ENCODE measurements around the gene USF3.

Gene USF3

DNA sequence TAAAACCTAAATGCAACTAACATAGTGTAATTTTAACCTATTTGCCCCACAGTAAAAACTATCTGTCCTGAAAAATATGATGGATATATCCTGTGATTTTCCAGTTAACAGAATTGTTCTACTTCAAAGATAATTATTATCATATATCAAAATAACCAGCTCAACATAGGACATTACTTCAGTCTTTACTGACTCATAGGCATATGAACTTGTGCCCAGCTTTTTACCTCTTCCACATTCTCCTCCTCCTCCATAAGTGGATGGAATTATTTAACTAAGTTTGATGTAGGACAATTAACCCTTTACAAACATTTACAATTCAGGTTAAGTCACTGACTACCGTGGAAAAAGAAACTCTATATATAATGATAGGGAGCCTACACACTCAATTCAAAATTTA lies 22.9 kb upstream of the USF3 start:
- TF ChIP-seq, protein P1, sequence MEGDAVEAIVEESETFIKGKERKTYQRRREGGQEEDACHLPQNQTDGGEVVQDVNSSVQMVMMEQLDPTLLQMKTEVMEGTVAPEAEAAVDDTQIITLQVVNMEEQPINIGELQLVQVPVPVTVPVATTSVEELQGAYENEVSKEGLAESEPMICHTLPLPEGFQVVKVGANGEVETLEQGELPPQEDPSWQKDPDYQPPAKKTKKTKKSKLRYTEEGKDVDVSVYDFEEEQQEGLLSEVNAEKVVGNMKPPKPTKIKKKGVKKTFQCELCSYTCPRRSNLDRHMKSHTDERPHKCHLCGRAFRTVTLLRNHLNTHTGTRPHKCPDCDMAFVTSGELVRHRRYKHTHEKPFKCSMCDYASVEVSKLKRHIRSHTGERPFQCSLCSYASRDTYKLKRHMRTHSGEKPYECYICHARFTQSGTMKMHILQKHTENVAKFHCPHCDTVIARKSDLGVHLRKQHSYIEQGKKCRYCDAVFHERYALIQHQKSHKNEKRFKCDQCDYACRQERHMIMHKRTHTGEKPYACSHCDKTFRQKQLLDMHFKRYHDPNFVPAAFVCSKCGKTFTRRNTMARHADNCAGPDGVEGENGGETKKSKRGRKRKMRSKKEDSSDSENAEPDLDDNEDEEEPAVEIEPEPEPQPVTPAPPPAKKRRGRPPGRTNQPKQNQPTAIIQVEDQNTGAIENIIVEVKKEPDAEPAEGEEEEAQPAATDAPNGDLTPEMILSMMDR (IDR thresholded peaks at IDR 0.05; ENCODE audit: insufficient read depth, missing control alignments) = no peak
- FAIRE-seq (no peak), DNase-seq (ENCODE audit: insufficient read length, low spot score) (no peak)

DNA sequence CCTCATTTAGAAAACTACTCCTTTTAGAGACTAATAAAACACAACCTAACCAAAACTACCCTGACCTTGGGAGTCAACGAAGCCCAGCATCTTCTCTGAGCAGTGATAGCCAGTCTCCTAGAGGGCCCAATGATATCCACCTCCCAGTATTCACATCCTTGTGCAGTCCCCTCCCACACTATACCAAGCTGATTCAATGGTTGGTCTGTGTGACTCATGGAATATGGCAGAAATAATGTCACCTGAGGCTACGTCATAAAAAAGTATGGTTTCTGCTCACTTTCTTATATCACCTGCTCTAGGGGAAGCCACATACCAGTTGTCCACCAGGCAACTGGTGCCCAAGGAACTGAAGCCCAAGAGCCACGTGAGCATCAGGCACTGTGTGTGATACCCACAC lies 21.4 kb upstream of the USF3 start:
- no peak for FAIRE-seq

DNA sequence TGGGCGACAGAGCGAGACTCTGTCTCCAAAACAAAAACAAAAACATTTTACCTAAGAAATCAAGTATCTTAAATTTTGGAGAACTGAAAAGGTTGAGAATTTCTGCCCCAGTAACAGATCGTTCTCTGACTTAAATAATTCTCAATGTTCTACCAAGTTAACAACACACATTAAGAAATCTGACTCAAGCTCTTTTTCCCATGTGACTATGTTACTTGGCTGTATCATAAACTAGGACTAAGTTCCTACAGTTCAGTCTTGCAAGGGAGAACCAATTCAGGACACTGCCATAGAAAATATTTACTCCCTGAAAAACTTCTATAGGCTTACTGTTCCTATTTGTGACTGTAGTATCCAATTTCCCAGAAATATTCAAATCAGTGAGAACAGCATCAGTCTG lies 20.9 kb upstream of the USF3 start:
- DNase-seq (ENCODE audit: insufficient read length, low spot score) (no peak), FAIRE-seq (no peak)
- TF ChIP-seq, protein P1 (IDR thresholded peaks at IDR 0.05; ENCODE audit: insufficient read depth, missing control alignments) = no peak

More for the DNA sequence above, 21.4 kb upstream of the USF3 start:
- TF ChIP-seq, protein P1 (IDR thresholded peaks at IDR 0.05; ENCODE audit: insufficient read depth, missing control alignments) = no peak
- DNase-seq (ENCODE audit: insufficient read length, low spot score) = no peak

DNA sequence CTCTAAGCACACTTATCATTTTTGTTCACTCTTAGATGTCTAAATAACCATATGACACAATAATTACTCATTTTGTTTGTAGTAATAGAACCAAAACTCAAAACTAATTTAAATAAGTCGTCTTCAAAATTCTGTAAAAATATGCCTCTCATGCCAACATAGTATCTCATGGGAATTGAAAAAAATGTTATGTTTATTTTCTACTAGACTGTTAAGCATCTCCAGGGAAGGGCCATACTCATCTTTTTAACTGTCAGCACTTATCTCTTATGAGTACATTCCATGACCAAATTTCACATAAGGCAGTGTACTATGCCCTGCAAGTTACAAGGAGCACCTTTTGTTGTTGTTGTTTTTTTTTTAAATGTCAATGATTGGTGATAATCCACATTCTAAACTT lies 18.3 kb upstream of the USF3 start:
- FAIRE-seq (no peak), DNase-seq (ENCODE audit: insufficient read length, low spot score) (no peak)
- TF ChIP-seq, protein P1 (IDR thresholded peaks at IDR 0.05; ENCODE audit: insufficient read depth, missing control alignments) = no peak

DNA sequence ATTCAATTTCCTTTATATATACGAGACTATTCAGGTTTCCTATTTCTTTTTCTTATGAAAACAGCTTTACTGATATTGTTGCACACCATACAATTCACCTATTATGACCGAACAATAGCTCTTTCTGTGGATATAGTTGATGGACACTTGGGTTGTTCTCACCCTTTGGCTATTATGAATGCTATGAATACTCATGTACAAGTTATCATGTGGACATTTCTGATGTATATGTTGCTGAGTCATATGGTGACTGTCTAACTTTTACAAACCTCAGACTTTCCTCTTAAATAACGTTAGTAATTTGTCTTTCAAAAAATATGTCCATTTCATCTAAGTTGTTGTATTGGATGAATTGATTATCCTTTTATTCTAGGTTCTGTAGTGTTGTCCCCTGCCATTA lies 15.7 kb upstream of the USF3 start:
- no peak for DNase-seq (ENCODE audit: insufficient read length, low spot score)
- FAIRE-seq = peak; percentile 72
- TF ChIP-seq, protein P1 (IDR thresholded peaks at IDR 0.05; ENCODE audit: insufficient read depth, missing control alignments) = no peak

DNA sequence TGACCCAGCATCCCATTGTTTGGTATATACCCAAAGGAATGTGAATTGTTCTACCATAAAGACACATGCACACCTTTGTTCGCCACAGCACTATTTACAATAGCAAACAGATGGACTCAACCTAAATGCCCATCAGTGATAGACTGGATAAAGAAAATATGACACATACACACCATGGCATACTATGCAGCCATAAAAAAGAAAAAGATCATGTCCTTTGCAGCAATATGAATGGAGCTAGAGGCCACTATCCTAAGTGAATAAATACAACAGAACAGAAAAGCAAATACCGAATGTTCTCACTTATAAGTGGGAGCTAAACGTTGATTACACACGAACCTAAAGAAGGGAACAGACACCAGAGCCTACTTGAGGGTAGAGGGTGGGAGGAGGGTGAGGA lies 11.4 kb upstream of the USF3 start:
- FAIRE-seq (no peak), DNase-seq (ENCODE audit: insufficient read length, low spot score) (no peak)
- TF ChIP-seq, protein P1 (IDR thresholded peaks at IDR 0.05; ENCODE audit: insufficient read depth, missing control alignments) = no peak

DNA sequence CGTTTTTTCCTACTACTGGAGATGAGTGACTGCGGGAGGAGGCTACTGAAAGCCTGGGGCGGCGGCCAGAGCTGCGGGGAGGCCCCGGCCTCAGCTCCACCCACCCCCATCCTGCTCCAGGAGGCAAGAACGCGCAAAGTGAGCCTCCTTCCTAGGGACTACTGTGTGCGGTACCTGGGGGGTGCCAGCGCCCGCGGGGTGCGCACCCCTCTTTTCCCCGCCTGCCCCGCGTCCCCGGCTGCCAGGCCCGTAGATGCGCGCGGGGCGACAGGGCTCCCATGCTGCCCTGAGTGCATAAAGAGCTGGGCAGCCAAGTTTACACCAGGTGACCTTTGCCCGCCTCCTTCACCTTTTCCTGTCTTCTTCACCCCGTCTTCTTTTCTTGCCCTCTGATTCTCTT lies 2.5 kb upstream of the USF3 start:
- DNase-seq (ENCODE audit: insufficient read length, low spot score) = no peak
- FAIRE-seq = no peak
- TF ChIP-seq, protein P1 (IDR thresholded peaks at IDR 0.05; ENCODE audit: insufficient read depth, missing control alignments) = no peak
